T-helper 1 cell treated with Interleukin-12 subunit alpha and Interleukin-12 subunit beta and Interleukin-4 antibody, amounts not matched to agents 30 μg/mL and 1 μg/mL, for 36 hours (primary cell): Measurements from ENCODE around the gene KRTAP12-2.
"Not testable (repeated sequence)": the region's sequence is repeated elsewhere in the genome, so short reads cannot be mapped to it uniquely, and the experiment has no call there.

ENCODE experiments used
- H3K27ac Mint-ChIP-seq: one replicate; pipeline ENCODE4 v1.8.0; 2021; ENCODE audit warnings: mild to moderate bottlenecking, mixed read lengths
- H3K27me3 Mint-ChIP-seq: one replicate; pipeline ENCODE4 v1.8.0; 2021; ENCODE audit warnings: low read depth, mixed read lengths
- H3K36me3 Mint-ChIP-seq: one replicate; pipeline ENCODE4 v1.8.0; 2021; ENCODE audit warnings: low read depth, mixed read lengths
- H3K4me1 Mint-ChIP-seq: one replicate; pipeline ENCODE4 v1.8.0; 2021; ENCODE audit warnings: low read depth, mixed read lengths
- H3K4me3 Mint-ChIP-seq: one replicate; pipeline ENCODE4 v1.8.0; 2021; ENCODE audit warnings: mild to moderate bottlenecking, moderate library complexity, mixed read lengths
- H3K9me3 Mint-ChIP-seq: one replicate; pipeline ENCODE4 v1.8.0; 2021; ENCODE audit warnings: mixed read lengths

The KRTAP12-2 gene

DNA sequence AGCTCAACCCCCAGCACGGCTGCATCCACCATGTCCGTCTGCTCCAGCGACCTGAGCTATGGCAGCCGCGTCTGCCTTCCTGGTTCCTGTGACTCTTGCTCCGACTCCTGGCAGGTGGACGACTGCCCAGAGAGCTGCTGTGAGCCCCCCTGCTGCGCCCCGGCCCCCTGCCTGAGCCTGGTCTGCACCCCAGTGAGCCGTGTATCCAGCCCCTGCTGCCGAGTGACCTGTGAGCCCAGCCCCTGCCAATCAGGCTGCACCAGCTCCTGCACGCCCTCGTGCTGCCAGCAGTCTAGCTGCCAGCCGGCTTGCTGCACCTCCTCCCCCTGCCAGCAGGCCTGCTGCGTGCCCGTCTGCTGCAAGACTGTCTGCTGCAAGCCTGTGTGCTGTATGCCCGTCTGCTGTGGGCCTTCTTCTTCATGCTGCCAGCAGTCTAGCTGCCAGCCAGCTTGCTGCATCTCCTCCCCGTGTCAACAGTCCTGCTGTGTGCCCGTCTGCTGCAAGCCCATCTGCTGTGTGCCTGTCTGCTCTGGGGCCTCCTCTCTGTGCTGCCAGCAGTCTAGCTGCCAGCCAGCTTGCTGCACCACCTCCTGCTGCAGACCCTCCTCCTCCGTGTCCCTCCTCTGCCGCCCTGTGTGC, 30.6 kb upstream of the KRTAP12-2 start, which contains the start of gene KRTAP10-12:
Gene KRTAP10-12, plus strand, starts transcription at position 1 of the 639 bp plus-strand sequence. Its CDS starts 30 bp downstream, at position 31.
- H3K36me3 Mint-ChIP-seq, H3K4me3 Mint-ChIP-seq, H3K27ac Mint-ChIP-seq, H3K4me1 Mint-ChIP-seq: not testable (repeated sequence)
- H3K27me3 Mint-ChIP-seq = peaks cover 70% of the 10 kb centered on the region
- H3K9me3 Mint-ChIP-seq = peaks cover 17% of the 10 kb centered on the region

DNA sequence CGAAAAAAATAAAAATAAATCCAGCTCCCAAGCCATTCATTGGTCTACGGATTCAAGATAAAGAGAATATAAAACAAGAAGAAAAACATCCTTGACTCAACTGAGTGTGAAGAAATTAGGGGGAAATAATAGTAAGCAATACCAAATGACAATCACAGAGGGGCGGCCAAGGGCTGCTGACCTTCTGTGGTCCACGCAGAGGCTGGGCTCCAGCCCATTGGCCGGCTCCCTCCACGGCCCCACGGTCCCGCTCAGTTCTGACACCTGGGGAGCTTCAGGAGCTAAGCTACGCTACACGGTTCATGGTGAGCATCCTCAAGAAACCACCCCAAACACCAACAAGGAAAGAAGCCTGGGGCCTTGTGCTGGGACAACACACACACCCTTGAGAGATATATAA, 29.8 kb upstream of the KRTAP12-2 start:
- Mint-ChIP-seq H3K36me3 (peaks cover 1% of the 10 kb centered on the region), H3K9me3 (peaks cover 24% of the 10 kb centered on the region), H3K4me1 (peaks cover 3% of the 10 kb centered on the region)

DNA sequence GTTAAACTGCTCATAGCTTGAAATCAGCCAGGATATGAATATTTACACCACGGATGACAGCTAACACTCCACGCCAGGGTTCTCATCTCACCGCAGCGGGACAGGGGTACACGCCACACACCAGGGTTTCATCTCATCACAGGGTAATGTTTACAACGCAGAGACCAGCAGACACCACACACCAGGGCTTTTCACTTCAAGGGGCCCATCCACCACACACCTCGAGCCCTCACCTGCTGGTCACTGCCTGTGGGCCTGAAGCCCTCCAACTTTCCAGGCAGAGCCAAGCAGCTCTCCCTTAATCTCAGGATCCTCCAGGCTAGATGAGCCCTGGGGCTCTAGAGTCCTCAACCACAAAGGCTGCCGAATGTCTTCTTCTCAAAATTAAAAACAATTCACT, 28.9 kb upstream of the KRTAP12-2 start:
- peaks cover 1% of the 10 kb centered on the region for H3K36me3 Mint-ChIP-seq
- H3K4me1 Mint-ChIP-seq = peaks cover 3% of the 10 kb centered on the region
- H3K4me3 Mint-ChIP-seq = no peak overlapping the region
- no peak overlapping the region for H3K27ac Mint-ChIP-seq
- peaks cover 77% of the 10 kb centered on the region for H3K27me3 Mint-ChIP-seq
- peaks cover 27% of the 10 kb centered on the region for H3K9me3 Mint-ChIP-seq

More for the DNA sequence above, 29.8 kb upstream of the KRTAP12-2 start:
- Mint-ChIP-seq H3K27me3 (peaks cover 70% of the 10 kb centered on the region), H3K4me3 (no peak overlapping the region), H3K27ac (no peak overlapping the region)

DNA sequence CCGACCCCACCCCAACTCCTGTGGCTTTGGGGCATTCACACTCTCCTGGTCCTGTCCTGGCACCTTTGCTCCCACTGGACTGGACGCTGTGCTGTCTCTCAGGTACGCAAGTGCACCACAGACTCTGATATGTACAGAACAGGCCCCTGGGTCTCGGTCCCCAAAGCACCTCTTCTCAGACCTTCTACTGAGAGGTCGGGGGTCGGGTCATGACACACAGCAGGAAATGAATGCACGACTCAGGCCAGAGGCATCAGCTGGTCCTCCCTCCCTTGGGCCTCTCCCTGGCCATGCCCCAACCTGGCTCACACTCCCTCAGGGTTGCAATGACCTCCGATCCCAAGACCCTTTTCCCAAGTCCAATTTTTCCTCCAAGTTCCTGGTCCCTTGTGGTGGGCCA, 28.5 kb upstream of the KRTAP12-2 start:
- H3K36me3 Mint-ChIP-seq = peaks cover 1% of the 10 kb centered on the region
- peaks cover 27% of the 10 kb centered on the region for H3K9me3 Mint-ChIP-seq
- no peak overlapping the region for H3K4me3 Mint-ChIP-seq
- peaks cover 3% of the 10 kb centered on the region for H3K4me1 Mint-ChIP-seq
- peaks cover 81% of the 10 kb centered on the region for H3K27me3 Mint-ChIP-seq
- H3K27ac Mint-ChIP-seq = no peak overlapping the region

DNA sequence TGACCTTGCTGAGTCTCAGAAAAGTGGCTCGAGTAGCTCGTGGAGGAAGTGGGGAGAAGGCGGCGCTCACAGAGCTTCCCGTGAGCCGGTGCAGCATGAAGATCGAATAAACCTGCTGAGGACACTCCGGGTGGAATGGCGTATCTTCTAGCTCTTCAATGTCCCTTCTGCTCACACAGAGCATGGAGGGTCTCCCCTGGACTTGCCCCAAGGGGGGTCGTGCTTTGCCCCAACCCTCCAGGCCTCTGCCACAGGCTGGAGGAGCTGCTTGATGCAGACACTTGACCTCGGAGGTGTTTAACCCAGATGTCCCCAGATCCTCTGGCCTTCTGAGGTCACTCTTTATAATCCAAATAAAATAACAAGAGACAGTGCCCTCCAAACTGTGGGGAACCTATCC, 28.0 kb upstream of the KRTAP12-2 start:
- Mint-ChIP-seq H3K4me3 (no peak overlapping the region), H3K9me3 (peaks cover 27% of the 10 kb centered on the region), H3K27ac (no peak overlapping the region), H3K36me3 (peaks cover 1% of the 10 kb centered on the region), H3K27me3 (peaks cover 81% of the 10 kb centered on the region), H3K4me1 (peaks cover 3% of the 10 kb centered on the region)

DNA sequence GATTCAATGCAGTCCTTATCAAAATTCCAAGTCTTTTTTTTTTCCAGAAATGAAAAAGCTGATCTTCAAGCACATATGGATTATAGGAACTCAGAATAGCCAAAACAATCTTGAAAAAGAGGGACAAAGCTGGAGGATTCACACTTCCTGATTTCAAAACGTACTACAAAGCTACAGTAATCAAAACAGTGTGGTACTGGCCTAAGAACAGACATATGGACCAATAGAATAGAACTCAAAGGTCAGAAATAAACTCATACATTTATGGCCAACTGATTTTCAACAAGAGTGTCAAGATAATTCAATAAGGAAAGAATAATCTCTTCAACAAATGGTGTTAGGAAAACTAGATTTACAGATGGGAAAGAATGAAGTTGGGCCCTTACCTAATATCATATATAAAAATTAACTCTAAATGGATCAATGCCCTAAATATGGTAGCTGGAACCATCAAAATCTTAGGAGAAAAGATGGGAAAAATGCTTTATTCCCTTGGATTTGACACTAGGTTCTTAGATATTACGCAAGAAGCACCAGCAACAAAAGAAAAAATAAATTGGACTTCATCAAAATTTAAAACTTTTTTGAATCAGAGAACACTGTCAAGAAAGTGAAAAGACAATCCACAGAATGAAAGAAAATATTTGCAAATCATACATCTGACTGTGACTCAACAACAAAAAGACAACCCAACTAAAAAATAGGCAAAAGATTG, 26.2 kb upstream of the KRTAP12-2 start:
- H3K27me3 Mint-ChIP-seq = peaks cover 66% of the 10 kb centered on the region
- no peak overlapping the region for H3K4me3 Mint-ChIP-seq
- peaks cover 3% of the 10 kb centered on the region for H3K4me1 Mint-ChIP-seq
- H3K27ac Mint-ChIP-seq = no peak overlapping the region
- H3K36me3 Mint-ChIP-seq = peaks cover 1% of the 10 kb centered on the region
- peaks cover 27% of the 10 kb centered on the region for H3K9me3 Mint-ChIP-seq

DNA sequence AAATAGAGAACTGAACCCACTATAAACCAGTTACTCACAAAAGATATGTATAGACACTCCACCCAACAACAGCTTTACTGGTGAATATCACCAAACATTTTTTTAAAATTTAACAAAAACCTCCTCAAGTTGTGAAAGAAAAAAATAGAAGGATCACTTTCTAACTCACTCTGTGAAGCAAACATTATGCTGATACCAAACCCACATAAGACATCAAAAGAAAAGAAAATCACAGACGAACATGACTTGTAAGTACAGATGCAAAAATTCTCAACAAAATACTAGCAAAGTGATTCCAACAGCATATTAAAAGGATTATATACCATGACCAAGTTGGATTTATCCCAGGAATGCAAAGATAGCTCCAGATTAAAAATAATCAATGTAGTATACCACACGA, 25.0 kb upstream of the KRTAP12-2 start:
- H3K4me1 Mint-ChIP-seq = peaks cover 6% of the 10 kb centered on the region
- peaks cover 1% of the 10 kb centered on the region for H3K36me3 Mint-ChIP-seq
- no peak overlapping the region for H3K27ac Mint-ChIP-seq
- peaks cover 27% of the 10 kb centered on the region for H3K9me3 Mint-ChIP-seq
- H3K27me3 Mint-ChIP-seq = peaks cover 57% of the 10 kb centered on the region
- H3K4me3 Mint-ChIP-seq = no peak overlapping the region

DNA sequence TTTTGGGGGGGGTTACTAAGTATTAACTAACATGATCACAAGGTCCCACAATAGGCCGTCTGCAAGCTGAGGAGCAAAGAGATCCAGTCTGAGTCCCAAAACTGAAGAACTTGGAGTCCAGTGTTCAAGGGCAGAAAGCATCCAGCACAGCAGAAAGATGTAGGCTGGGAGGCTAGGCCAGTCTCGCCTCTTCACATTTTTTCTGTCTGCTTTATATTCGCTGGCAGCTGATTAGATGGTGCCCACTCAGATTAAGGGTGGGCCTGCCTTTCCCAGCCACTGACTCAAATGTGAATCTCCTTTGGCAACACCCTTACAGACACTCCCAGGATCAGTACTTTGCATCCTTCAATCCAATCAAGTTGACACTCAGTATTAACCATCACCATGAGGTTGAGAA, 23.0 kb upstream of the KRTAP12-2 start:
- not testable (repeated sequence) for H3K4me3 Mint-ChIP-seq, H3K36me3 Mint-ChIP-seq, H3K27ac Mint-ChIP-seq
- Mint-ChIP-seq H3K9me3 (peaks cover 27% of the 10 kb centered on the region), H3K4me1 (peaks cover 16% of the 10 kb centered on the region), H3K27me3 (peaks cover 49% of the 10 kb centered on the region)

DNA sequence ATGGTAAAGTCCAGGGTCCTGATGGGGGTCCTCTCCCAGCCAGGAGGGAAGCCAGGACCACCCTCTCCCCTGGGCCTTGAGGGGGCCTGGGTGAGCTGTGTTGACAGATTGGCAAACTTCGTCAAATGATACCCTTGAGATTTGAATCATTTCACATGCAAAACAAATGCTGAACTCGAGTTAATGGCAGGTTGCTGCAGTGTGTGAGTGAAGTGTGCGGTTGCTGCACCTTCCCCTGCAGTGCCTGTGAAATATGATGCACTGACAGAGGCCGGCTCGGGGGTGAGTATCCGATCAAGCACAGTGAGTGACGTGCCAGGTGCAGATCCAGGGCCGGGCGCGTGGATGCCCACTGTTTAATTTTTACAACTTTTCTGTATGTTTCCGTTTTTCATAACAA, 20.9 kb upstream of the KRTAP12-2 start:
- H3K4me3 Mint-ChIP-seq = no peak overlapping the region
- peaks cover 1% of the 10 kb centered on the region for H3K36me3 Mint-ChIP-seq
- peaks cover 34% of the 10 kb centered on the region for H3K27me3 Mint-ChIP-seq
- H3K9me3 Mint-ChIP-seq = peaks cover 14% of the 10 kb centered on the region
- peaks cover 17% of the 10 kb centered on the region for H3K4me1 Mint-ChIP-seq
- H3K27ac Mint-ChIP-seq = no peak overlapping the region

DNA sequence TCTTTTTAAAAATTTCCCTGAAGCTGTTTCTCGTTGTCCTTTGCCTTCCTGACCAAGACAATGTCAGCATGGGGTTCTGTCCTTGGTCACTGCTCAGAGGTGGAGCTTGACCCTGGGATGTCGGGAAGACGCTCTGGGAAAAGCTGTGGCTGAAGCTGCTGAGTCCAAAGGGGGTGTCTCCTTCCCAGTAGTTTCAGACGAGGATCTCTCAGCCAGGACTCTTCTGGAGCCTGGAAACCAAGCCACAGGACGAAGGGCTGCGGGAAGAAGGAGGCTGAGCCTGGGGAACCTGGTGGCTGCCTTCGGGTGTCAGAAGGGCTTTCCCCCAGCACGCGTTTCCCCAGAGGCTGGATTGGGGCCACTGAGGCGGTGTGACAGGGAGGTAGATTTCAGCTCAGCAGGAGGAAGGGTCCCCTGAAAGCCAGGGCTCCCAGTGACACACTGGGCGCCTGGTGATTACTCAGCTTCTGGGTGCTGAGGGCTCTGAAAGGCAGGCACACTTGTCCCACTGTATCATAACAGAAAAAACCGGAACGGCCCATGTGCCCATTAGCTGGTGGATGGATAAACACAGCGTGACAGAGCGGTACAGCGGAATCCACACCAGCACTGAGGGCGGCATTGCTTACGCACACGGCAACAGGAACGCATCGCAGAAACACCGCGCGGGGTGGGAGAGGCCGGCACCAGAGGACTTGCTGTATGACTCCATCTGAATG, 20.3 kb upstream of the KRTAP12-2 start:
- Mint-ChIP-seq H3K4me1 (peaks cover 17% of the 10 kb centered on the region), H3K4me3 (no peak overlapping the region), H3K27me3 (peaks cover 35% of the 10 kb centered on the region), H3K9me3 (peaks cover 7% of the 10 kb centered on the region), H3K36me3 (no peaks in the 10 kb centered on the region), H3K27ac (peak overlapping the region; percentile 7)

DNA sequence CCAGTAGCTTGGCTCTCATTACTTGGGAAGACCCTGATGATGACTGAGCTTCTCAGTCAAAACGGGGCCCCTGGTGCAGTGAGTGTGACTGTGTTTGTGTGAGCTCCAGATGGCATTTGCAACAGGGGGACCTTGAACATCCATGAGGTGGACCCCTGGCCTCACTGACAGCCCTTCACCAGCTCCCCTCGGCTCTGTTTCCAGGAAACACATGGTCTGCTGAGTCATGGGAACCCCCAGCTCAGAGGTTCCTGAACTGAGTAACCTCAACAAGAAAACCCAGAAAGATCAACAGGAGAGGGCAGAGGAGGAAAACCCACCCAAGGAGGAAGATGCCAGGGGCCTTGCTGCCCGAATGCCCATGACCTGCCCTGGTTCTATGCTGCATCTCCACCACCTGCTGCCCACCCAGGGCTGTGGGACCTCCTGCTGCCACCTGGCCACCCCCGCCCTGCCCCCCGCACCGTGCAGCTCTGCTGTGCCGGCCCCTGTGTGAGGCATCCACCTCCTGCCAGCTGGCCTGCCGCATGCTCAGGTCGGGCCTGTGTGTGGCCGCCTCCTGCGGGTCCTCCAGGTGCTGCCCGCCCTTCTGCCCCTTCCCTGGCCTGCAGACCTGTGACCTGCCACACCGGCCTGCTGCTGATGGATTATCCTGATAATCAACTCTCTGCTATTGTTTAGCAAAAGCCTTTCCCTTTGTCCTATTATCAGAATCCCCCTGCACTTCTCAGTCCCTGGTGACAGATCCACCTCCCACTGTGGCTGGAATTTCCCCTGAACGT, 19.5 kb upstream of the KRTAP12-2 start:
- H3K27me3 Mint-ChIP-seq = peaks cover 29% of the 10 kb centered on the region
- no peaks in the 10 kb centered on the region for H3K36me3 Mint-ChIP-seq
- H3K4me1 Mint-ChIP-seq = peaks cover 14% of the 10 kb centered on the region
- H3K9me3 Mint-ChIP-seq = peaks cover 1% of the 10 kb centered on the region
- peak overlapping the region; percentile 51 for H3K4me3 Mint-ChIP-seq
- H3K27ac Mint-ChIP-seq = peak overlapping the region; percentile 52

DNA sequence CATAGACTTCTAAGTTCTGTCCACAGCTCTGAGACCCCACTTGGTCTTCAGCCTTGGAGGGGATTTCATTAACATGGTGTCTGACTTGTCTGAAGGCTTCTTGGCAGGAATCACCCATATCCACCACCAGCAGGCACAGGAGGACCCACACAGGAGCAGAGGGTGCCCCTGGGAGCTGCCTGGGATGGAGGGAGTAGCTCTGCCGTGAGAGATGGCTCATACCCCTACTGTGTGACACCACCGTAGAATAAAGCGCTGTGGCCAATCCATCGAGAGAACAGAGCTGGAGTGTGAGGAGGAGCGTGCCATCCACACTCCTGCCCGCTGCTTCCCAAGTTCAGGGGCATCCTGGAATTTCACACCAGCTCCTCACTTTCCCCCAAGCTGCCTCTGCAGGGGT, 18.3 kb upstream of the KRTAP12-2 start:
- H3K27me3 Mint-ChIP-seq = peaks cover 29% of the 10 kb centered on the region
- H3K4me3 Mint-ChIP-seq, H3K27ac Mint-ChIP-seq, H3K9me3 Mint-ChIP-seq, H3K36me3 Mint-ChIP-seq: not testable (repeated sequence)
- peaks cover 14% of the 10 kb centered on the region for H3K4me1 Mint-ChIP-seq

DNA sequence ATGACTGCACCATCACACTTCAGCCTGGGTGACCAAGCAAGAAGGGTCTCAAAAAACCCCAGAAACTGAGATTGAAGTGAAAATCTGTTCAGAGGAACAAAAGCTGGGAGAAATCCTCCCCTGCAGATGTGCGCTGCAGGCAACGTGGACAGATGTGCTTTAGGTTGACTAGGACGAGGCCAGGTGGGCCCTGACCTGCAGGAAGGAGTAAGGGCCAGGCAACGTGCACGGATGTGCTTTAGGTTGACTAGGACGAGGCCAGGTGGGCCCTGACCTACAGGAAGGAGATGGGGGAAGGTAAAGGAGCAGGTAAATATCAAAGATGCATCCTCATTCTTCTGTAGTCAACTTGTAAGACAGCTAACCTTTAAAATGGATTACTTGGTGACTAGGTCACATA, 17.8 kb upstream of the KRTAP12-2 start:
- H3K4me3 Mint-ChIP-seq = no peak overlapping the region
- H3K27ac Mint-ChIP-seq = no peak overlapping the region
- H3K36me3 Mint-ChIP-seq = no peaks in the 10 kb centered on the region
- peaks cover 14% of the 10 kb centered on the region for H3K4me1 Mint-ChIP-seq
- no peaks in the 10 kb centered on the region for H3K9me3 Mint-ChIP-seq
- H3K27me3 Mint-ChIP-seq = peaks cover 32% of the 10 kb centered on the region

DNA sequence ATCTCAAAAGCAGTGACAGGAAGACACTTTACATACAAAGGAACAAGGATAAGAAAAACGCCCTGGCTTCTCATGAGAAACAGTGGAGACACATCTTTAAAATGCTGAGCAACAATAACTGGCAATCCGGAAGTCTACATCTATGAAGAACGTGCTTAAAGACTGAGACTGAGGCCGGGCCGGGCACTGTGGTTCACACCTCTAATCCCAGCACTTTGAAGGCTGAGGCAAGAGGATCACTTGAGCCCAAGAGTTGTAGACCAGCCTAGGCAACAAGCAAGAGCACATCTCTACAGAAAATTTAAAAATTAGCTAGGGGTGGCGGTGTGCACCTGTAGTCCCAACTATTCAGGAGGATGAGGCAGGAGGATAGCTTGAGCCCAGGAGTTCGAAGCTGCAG, 17.4 kb upstream of the KRTAP12-2 start:
- H3K27ac Mint-ChIP-seq = no peak overlapping the region
- H3K9me3 Mint-ChIP-seq = no peaks in the 10 kb centered on the region
- H3K4me3 Mint-ChIP-seq = no peak overlapping the region
- H3K4me1 Mint-ChIP-seq = peaks cover 14% of the 10 kb centered on the region
- no peaks in the 10 kb centered on the region for H3K36me3 Mint-ChIP-seq
- peaks cover 35% of the 10 kb centered on the region for H3K27me3 Mint-ChIP-seq
